ENCODE results near the gene NOS1AP.

- TF ChIP-seq CTCF (IDR thresholded peaks at IDR 0.05; ENCODE audit: low read length), result no peak
- no peak for TF ChIP-seq EZH2 (optimal IDR thresholded peaks at IDR 0.05; ENCODE audit: low read depth, low read length)
Observed at GRCh38 chr1:162279136-162279498, 209.6 kb downstream of the NOS1AP start.
